A673 (cell line): Measurements from ENCODE around the gene UPF1. TPM values are rescaled to one million over a fixed set of nuclear protein-coding genes. Genes with fewer than 3 reads are reported as not detected.

Experiments
- BruUV-seq: library from RNA; stranded (reverse); fragments of 400-500 nt; replicated peaks from 2 replicates; lab custom pipeline; 2021; lab: Mats Ljungman, UMichigan
- CTCF ChIA-PET: fragments of 300-600 bp; sonication (Branson Sonifier 250); formaldehyde crosslinking; loops from one replicate; lab custom pipeline; 2022; ENCODE audit warnings: antibody characterized with exemption; lab: Charles Lee
- POLR2A ChIA-PET: fragments of 300-600 bp; sonication (Branson Sonifier 250); formaldehyde crosslinking; loops from one replicate; lab custom pipeline; 2022; ENCODE audit warnings: antibody characterized with exemption; ENCODE audit not compliant: low non-redundant PET; lab: Charles Lee
- DNase-seq: peaks from one replicate; pipeline ENCODE4 v3.0.0-alpha.2; 2015; ENCODE audit warnings: low spot score
- H3K27ac ChIP-seq: fragments of 200-600 bp; sonication (generic); 2 replicates; pipeline ENCODE4 v1.5.1; 2016; ENCODE audit warnings: mixed run types, low read depth, mild to moderate bottlenecking, mixed read lengths, antibody characterized with exemption, low read length; ENCODE audit not compliant: poor library complexity, severe bottlenecking
- H3K27me3 ChIP-seq: fragments of 200-600 bp; sonication (generic); replicated peaks from 2 replicates; pipeline ENCODE4 v1.6.1; 2017; ENCODE audit warnings: mixed run types, low read depth, mild to moderate bottlenecking, mixed read lengths, antibody characterized with exemption, low read length; ENCODE audit not compliant: insufficient read depth, poor library complexity
- H3K36me3 ChIP-seq: fragments of 200-600 bp; sonication (generic); 2 replicates; pipeline ENCODE4 v1.6.1; 2016; ENCODE audit warnings: mixed run types, mild to moderate bottlenecking, mixed read lengths, antibody characterized with exemption, low read length; ENCODE audit not compliant: insufficient read depth, poor library complexity, severe bottlenecking
- H3K4me1 ChIP-seq: fragments of 200-600 bp; sonication (generic); 2 replicates; pipeline ENCODE4 v1.6.1; 2017; ENCODE audit warnings: mixed run types, mild to moderate bottlenecking, mixed read lengths, antibody characterized with exemption, low read length; ENCODE audit not compliant: insufficient read depth, poor library complexity, severe bottlenecking
- H3K4me3 ChIP-seq: fragments of 200-600 bp; sonication (generic); 2 replicates; pipeline ENCODE4 v1.5.1; 2016; ENCODE audit warnings: low read depth, mixed run types, mild to moderate bottlenecking, mixed read lengths, low read length; ENCODE audit not compliant: poor library complexity, severe bottlenecking
- H3K9me3 ChIP-seq: fragments of 200-600 bp; sonication (generic); 2 replicates; pipeline ENCODE4 v1.6.1; 2016; ENCODE audit warnings: mixed run types, low read depth, mild to moderate bottlenecking, mixed read lengths, antibody characterized with exemption, low read length; ENCODE audit not compliant: poor library complexity, severe bottlenecking
- EZH2 ChIP-seq: fragments of 200-600 bp; sonication (generic); IDR thresholded peaks from 2 replicates; pipeline ENCODE4 v1.6.1; 2017; ENCODE audit warnings: borderline replicate concordance, low read depth, mild to moderate bottlenecking, mixed read lengths, antibody characterized with exemption, low read length; ENCODE audit not compliant: poor library complexity, severe bottlenecking
- intact Hi-C: fragments of 100-400 bp; cut with micrococcal nuclease; formaldehyde crosslinking; loops from one replicate; pipeline ENCODE4 v1.10.0; 2022; ENCODE audit not compliant: unreplicated experiment
- total RNA-seq: library from RNA; stranded (reverse); gene quantifications from 2 replicates; pipeline ENCODE4 v1.2.3, GENCODE V29; 2021
- TF ChIP-seq, protein P1 (sequence below): fragments of 300-800, 200-600 bp; sonication (generic); conservative IDR thresholded peaks from 2 replicates; pipeline ENCODE4 v1.5.1; 2017; ENCODE audit warnings: low read depth, mild to moderate bottlenecking, antibody characterized with exemption, low read length, moderate library complexity, mixed read lengths

Gene UPF1
- total RNA-seq, 1 experiment from 2014 or later: 83.8 TPM

DNA sequence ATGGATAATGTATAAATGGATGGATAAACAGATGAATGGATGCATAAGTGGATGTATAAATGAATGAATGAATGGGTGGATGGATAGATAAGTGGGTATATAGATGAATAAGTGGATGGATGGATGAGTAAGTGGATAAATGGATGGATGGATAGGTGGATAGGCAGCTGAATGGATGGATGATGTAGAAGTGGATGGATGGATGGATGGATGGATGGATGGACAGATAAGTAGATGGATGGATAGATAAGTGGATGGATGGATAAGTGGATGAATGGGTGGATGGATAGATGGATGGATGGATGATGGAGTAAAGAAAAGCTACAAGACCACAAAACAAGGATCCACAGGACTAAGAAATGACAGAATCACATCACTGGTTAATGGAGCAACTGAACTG, 31.7 kb upstream of the UPF1 start:
- no TSS peak for BruUV-seq
- H3K9me3 ChIP-seq: no peaks in the 10 kb centered on the region
- H3K4me3 ChIP-seq: no peak overlapping the region
- TF ChIP-seq, protein P1, sequence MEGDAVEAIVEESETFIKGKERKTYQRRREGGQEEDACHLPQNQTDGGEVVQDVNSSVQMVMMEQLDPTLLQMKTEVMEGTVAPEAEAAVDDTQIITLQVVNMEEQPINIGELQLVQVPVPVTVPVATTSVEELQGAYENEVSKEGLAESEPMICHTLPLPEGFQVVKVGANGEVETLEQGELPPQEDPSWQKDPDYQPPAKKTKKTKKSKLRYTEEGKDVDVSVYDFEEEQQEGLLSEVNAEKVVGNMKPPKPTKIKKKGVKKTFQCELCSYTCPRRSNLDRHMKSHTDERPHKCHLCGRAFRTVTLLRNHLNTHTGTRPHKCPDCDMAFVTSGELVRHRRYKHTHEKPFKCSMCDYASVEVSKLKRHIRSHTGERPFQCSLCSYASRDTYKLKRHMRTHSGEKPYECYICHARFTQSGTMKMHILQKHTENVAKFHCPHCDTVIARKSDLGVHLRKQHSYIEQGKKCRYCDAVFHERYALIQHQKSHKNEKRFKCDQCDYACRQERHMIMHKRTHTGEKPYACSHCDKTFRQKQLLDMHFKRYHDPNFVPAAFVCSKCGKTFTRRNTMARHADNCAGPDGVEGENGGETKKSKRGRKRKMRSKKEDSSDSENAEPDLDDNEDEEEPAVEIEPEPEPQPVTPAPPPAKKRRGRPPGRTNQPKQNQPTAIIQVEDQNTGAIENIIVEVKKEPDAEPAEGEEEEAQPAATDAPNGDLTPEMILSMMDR: no peak
- TF ChIP-seq EZH2: no peak
- no peaks in the 10 kb centered on the region for H3K36me3 ChIP-seq
- no peak overlapping the region for H3K27ac ChIP-seq
- no peaks in the 10 kb centered on the region for H3K27me3 ChIP-seq
- no peaks in the 10 kb centered on the region for H3K4me1 ChIP-seq
- ChIA-PET POLR2A (no interaction called here), CTCF (no interaction called here)
- intact Hi-C loops: no loop called here
- no peak for DNase-seq

DNA sequence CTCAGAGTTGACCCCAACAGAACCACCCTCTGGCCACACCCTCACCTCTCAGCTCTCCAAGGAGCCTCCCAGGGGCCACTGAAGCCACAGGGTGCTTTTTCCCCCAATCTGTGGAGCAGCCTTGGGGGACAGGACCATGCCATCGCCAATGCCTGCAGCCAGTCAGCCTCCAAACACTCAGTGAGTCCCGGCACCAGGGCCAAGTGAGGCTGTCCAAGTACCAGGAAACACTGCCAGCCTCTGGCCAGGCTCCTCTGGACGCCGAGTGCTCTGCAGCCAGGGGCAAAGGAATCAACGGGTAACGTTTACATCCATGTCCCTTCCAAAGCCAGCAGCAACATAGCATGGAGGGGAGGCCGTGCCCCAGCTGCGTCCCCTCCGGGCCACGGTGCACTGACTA, 31.1 kb upstream of the UPF1 start:
- intact Hi-C loops: no loop called here
- ChIA-PET CTCF (no interaction called here), POLR2A (no interaction called here)
- no peak overlapping the region for H3K27ac ChIP-seq
- DNase-seq: no peak
- no TSS peak for BruUV-seq
- H3K9me3 ChIP-seq: no peaks in the 10 kb centered on the region
- no peaks in the 10 kb centered on the region for H3K36me3 ChIP-seq
- TF ChIP-seq EZH2: no peak
- TF ChIP-seq, protein P1: no peak
- H3K27me3 ChIP-seq: no peaks in the 10 kb centered on the region
- H3K4me1 ChIP-seq: no peaks in the 10 kb centered on the region
- no peak overlapping the region for H3K4me3 ChIP-seq

DNA sequence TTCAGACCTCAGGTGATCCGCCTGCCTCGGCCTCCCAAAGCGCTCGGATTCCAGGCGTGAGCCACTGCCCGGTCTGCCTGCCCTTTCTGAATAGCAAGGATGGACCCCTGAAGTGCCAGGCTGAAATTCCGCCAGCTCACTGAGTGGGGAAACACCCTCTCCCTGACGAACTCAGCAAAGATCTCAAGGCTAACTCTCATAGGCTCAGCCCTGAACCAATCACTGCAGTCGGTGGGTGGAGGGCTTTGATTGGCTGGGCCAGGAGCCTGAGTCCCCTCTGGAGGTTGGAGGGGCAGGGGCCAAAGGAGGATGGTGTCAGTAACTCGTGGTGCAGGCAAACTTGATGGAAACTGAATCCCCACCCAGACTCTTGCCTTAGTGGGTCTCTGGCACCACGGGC, 29.4 kb upstream of the UPF1 start:
- intact Hi-C loops: no loop called here
- H3K9me3 ChIP-seq: no peaks in the 10 kb centered on the region
- BruUV-seq: no TSS peak
- CTCF ChIA-PET: no interaction called here
- no peak for TF ChIP-seq EZH2
- TF ChIP-seq, protein P1: no peak
- H3K4me3 ChIP-seq: no peak overlapping the region
- no peaks in the 10 kb centered on the region for H3K36me3 ChIP-seq
- DNase-seq: peak; percentile 58
- POLR2A ChIA-PET: no interaction called here
- no peaks in the 10 kb centered on the region for H3K27me3 ChIP-seq
- no peak overlapping the region for H3K27ac ChIP-seq
- H3K4me1 ChIP-seq: no peaks in the 10 kb centered on the region
